AG10803 (cell line): Measurements from ENCODE around the gene IRF5.
"Not testable (repeated sequence)": the region's sequence is repeated elsewhere in the genome, so short reads cannot be mapped to it uniquely, and the experiment has no call there.

Experiments
- DNase-seq: peaks from one replicate; pipeline ENCODE4 v3.0.0; 2010; ENCODE audit warnings: low read depth
- H3K4me3 ChIP-seq: 2 replicates; pipeline ENCODE4 v1.5.1; 2011; ENCODE audit warnings: mild to moderate bottlenecking, low read length, control low read depth
- CTCF ChIP-seq: conservative IDR thresholded peaks from 2 replicates; pipeline ENCODE4 v1.5.1; 2011; ENCODE audit warnings: mild to moderate bottlenecking, low read length, control low read depth, inconsistent platforms

Gene IRF5

GRCh38 chr7:128906766-128907559, 30.8 kb upstream of the IRF5 start:
- no peak for TF ChIP-seq CTCF
- no peak for DNase-seq
- H3K4me3 ChIP-seq = no peak overlapping the region

DNA sequence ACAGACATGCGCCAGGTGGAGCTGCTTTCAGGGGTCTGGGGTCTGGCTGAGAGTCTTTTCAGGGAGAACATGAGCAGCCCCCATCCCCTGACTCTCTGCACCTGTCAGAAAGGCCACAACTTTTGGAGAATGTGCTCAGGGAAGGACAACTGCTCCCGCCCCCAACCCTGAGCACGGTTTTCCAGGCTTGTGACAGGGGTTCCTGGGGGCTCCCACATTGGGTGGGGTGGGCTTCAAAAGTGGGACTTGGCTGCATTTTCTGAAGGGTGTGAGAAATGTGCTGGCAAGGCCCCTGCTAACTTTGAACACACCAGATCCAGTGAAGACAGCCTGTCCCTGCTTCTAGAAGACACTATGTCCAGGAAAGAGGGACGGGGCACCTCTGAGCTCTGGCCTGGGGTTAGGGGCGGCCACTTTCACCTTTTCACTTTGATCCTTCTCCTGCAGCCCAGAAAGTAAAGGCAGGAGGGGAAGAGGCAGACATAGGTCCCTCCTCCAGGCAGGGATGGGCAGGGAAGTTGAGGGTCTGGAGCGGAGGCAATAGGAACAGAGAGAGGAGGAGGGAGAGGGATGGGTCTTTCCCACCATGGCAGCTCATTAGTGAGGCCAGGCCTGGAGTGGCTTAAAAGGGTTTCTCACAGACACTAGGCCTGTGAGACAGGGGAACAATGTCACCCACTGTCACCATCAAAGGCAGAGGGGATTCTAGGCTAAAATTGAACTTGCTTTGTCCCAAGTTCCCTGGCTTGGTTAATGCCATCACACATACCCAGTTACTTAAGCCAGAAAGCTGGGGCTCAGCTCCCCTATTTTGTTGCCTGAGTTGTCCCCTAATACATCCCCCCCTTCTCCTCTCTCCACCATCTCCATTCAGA, 28.7 kb upstream of the IRF5 start:
- no peak for DNase-seq
- no peak overlapping the region for H3K4me3 ChIP-seq
- no peak for TF ChIP-seq CTCF

DNA sequence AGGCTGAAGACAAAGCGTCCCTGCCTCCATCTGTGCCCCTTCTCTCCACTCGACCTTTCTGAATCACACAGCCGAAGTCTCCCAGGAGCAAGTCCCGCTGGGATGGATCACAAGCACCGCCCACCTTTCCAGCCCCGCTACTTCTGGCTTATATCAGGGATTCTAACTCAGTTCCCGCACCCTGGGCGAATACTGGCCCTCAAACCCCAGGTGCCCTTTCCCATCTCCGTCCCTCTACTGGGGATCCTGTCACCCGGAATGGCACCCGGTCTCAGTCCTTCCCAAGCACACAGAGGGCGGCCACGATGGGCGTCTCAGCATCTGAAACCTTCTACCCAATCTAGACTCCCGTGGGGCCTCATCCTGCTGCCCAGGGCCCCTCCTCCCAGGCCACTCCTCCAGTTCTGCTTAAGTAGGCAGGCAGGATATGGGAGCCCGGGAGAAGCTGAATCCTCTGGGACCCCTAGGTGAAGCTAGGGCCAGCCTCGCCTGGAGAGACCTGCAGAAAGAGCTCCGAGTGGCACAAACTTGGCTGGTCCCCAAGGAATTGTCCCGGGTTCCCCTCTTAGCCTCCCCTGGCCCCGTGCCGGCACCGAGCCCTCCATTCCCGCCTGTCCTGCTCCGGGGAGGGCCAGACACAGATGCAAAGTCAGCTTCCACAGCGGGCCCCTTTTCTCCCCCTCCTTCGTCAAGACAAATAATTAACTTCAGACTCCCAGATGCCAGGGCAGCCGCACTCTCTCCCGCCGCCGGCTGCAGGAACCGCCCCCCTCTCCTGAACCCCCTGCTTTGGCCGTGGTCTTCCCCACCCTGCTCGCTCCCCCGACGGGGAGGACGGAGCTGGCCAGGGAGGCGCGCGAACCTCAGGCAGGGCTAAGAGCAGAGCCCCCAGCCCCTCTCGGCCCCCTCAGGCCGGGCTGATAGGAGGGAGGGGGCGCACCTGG, 27.8 kb upstream of the IRF5 start:
- H3K4me3 ChIP-seq = peak overlapping the region; percentile 23; the same call in 1 of the 2 replicates
- peak; percentile 6 for DNase-seq
- no peak for TF ChIP-seq CTCF

GRCh38 chr7:128910569-128910945, 27.2 kb upstream of the IRF5 start, which contains the start of gene KCP:
Gene KCP, minus strand, starts transcription at chr7:128910709. Its CDS starts 33 bp downstream, at chr7:128910676.
- DNase-seq = no peak
- peak within 1 kb of the TSS; percentile 23; the same call in 1 of the 2 replicates for H3K4me3 ChIP-seq
- TF ChIP-seq CTCF = no peak

GRCh38 chr7:128911423-128912031, 26.2 kb upstream of the IRF5 start:
- H3K4me3 ChIP-seq = no peak overlapping the region
- TF ChIP-seq CTCF = no peak
- no peak for DNase-seq

DNA sequence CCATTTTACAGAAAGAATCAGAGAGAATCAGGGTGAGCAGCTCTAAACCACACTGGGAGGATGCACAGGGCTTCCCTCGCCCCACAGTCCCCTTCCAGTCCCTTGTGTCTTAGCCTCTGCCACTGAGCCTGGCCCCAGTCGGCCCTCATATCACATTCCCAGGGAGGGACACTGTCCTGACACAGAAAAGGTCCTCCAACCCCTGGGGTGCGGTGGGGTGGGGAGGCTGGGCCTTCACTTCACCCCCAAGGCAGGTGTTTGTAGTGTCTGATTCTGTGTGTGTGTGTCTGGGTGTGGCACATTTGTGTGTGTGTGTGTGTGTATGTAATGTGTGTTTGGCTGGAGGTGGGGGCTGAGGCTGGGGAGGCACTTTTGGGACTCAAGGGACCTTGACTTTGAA, 25.4 kb upstream of the IRF5 start:
- no peak for TF ChIP-seq CTCF
- DNase-seq = no peak
- H3K4me3 ChIP-seq = no peak overlapping the region

GRCh38 chr7:128912709-128913495, 24.8 kb upstream of the IRF5 start:
- DNase-seq, H3K4me3 ChIP-seq: not testable (repeated sequence)
